ENCODE data around the gene RSF1.

The RSF1 gene

GRCh38 chr11:77770629-77771028, 49.9 kb downstream of the RSF1 start:
- DNase-seq (ENCODE audit: low read depth), result no peak
- H3K4me3 ChIP-seq (ENCODE audit: low read length), result no peak overlapping the region
- TF ChIP-seq CTCF (conservative IDR thresholded peaks at IDR 0.05; ENCODE audit: low read length), result no peak

GRCh38 chr11:77762426-77762825, 58.1 kb downstream of the RSF1 start:
- TF ChIP-seq CTCF (conservative IDR thresholded peaks at IDR 0.05; ENCODE audit: low read length), result no peak
- no peak for DNase-seq (ENCODE audit: low read depth)
- no peak overlapping the region for H3K4me3 ChIP-seq (ENCODE audit: low read length)

- no peak overlapping the region for H3K4me3 ChIP-seq (ENCODE audit: low read length)
- DNase-seq (ENCODE audit: low read depth), result no peak
- no peak for TF ChIP-seq CTCF (conservative IDR thresholded peaks at IDR 0.05; ENCODE audit: low read length)
These were observed 59.0 kb downstream of the RSF1 start for GRCh38 chr11:77761491-77761890.

- no peak for DNase-seq (ENCODE audit: low read depth)
- TF ChIP-seq CTCF (conservative IDR thresholded peaks at IDR 0.05; ENCODE audit: low read length), result no peak
- H3K4me3 ChIP-seq (ENCODE audit: low read length), result no peak overlapping the region
These were observed 62.2 kb downstream of the RSF1 start for GRCh38 chr11:77758331-77758730.

- no peak for TF ChIP-seq CTCF (conservative IDR thresholded peaks at IDR 0.05; ENCODE audit: low read length)
These were observed 67.3 kb downstream of the RSF1 start for GRCh38 chr11:77753230-77753629.

GRCh38 chr11:77752516-77752915, 68.0 kb downstream of the RSF1 start:
- no peak for DNase-seq (ENCODE audit: low read depth)
- no peak for TF ChIP-seq CTCF (conservative IDR thresholded peaks at IDR 0.05; ENCODE audit: low read length)
- no peak overlapping the region for H3K4me3 ChIP-seq (ENCODE audit: low read length)

More at GRCh38 chr11:77753230-77753629, 67.3 kb downstream of the RSF1 start:
- H3K4me3 ChIP-seq (ENCODE audit: low read length), result no peak overlapping the region
- no peak for DNase-seq (ENCODE audit: low read depth)

GRCh38 chr11:77750394-77751156, 69.9 kb downstream of the RSF1 start:
- TF ChIP-seq CTCF (conservative IDR thresholded peaks at IDR 0.05; ENCODE audit: low read length), result no peak
- H3K4me3 ChIP-seq (ENCODE audit: low read length), result no peak overlapping the region
- DNase-seq (ENCODE audit: low read depth), result no peak
